Esophagus muscularis mucosa (tissue), 3 donors: ENCODE results near the gene PSMG1.

Experiments used
- POLR2AphosphoS5 ChIP-seq, 2 donors: sonication (generic); formaldehyde crosslinking; IDR thresholded peaks; one replicate each; pipeline ENCODE4 v1.6.1; 2017; ENCODE audit warnings: antibody characterized with exemption in 2 of 2
- TF ChIP-seq, protein P1 (sequence below), 3 experiments: fragments of 200-600 bp in 2 of 3; fragments of 450-650 bp in 1 of 3; sonication (generic) in 2 of 3; IDR thresholded peaks; one replicate each; pipeline ENCODE4 v1.5.1; 2017 to 2019; ENCODE audit warnings: antibody characterized with exemption in 3 of 3, mild to moderate bottlenecking in 2 of 3, moderate library complexity in 1 of 3

DNA sequence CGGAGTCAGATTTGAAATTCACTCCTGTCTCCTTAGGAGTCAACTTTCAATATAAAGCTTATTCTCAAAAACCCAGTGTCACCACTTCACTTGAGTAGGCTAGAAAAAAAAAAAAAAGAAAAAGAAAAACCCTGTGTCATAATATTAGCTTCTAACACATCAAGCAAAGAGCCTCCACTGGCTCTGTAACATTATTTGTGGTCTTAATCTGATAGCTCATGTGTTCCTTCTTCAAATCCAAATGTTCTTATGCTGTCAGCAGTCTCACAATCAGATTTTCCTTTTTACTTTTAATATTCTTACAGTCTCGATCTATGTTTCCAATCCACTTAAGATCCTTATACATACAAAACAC lies 26.1 kb upstream of the PSMG1 start:
- TF ChIP-seq, protein P1, sequence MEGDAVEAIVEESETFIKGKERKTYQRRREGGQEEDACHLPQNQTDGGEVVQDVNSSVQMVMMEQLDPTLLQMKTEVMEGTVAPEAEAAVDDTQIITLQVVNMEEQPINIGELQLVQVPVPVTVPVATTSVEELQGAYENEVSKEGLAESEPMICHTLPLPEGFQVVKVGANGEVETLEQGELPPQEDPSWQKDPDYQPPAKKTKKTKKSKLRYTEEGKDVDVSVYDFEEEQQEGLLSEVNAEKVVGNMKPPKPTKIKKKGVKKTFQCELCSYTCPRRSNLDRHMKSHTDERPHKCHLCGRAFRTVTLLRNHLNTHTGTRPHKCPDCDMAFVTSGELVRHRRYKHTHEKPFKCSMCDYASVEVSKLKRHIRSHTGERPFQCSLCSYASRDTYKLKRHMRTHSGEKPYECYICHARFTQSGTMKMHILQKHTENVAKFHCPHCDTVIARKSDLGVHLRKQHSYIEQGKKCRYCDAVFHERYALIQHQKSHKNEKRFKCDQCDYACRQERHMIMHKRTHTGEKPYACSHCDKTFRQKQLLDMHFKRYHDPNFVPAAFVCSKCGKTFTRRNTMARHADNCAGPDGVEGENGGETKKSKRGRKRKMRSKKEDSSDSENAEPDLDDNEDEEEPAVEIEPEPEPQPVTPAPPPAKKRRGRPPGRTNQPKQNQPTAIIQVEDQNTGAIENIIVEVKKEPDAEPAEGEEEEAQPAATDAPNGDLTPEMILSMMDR (IDR thresholded peaks at IDR 0.05) = no peak
- no peak for TF ChIP-seq POLR2AphosphoS5 (IDR thresholded peaks at IDR 0.05)
